ENCODE measurements around the gene APOO. TPM values are rescaled to one million over a fixed set of nuclear protein-coding genes. Genes with fewer than 3 reads are reported as not detected.

APOO gene
- total and polyA plus RNA-seq, 9 donors = 6.0 to 39.5 (median 13.3) TPM

- H3K4me3 ChIP-seq = no peak overlapping the region
- whole genome bisulfite sequencing, 3 donors = 81 to 82% (median 81%) methylated on average over 5 of the region's 5 CpGs
- no peaks in the 10 kb centered on the region for H3K9me3 ChIP-seq
- no peaks in the 10 kb centered on the region for H3K36me3 ChIP-seq
- intact Hi-C loops (cut with DNase I) = no loop called here
- DNase-seq = no peak
- H3K27me3 ChIP-seq = no peaks in the 10 kb centered on the region
- TF ChIP-seq CTCF (IDR thresholded peaks at IDR 0.05) = no peak
- TF ChIP-seq POLR2A (IDR thresholded peaks at IDR 0.05) = no peak
- TF ChIP-seq EP300 (IDR thresholded peaks at IDR 0.05) = no peak
- no peaks in the 10 kb centered on the region for H3K4me1 ChIP-seq (ENCODE audit: insufficient read depth)
- no peak overlapping the region for H3K27ac ChIP-seq
Measured at GRCh38 chrX:23802431-23802830, 105.3 kb downstream of the APOO start.

- TF ChIP-seq EP300 (IDR thresholded peaks at IDR 0.05) (no peak), CTCF (IDR thresholded peaks at IDR 0.05) (no peak), POLR2A (IDR thresholded peaks at IDR 0.05) (no peak)
- no peak overlapping the region for H3K4me3 ChIP-seq
- no peak overlapping the region for H3K27ac ChIP-seq
- intact Hi-C loops (cut with DNase I) = no loop called here
- 68 to 72% (median 70%) methylated on average over 6 of the region's 6 CpGs for WGBS, 3 donors
- H3K9me3 ChIP-seq = no peaks in the 10 kb centered on the region
- H3K4me1 ChIP-seq (ENCODE audit: insufficient read depth) = no peaks in the 10 kb centered on the region
- DNase-seq = no peak
- no peaks in the 10 kb centered on the region for H3K36me3 ChIP-seq
- no peaks in the 10 kb centered on the region for H3K27me3 ChIP-seq
Measured at GRCh38 chrX:23799469-23800065, 108.2 kb downstream of the APOO start.

GRCh38 chrX:23797371-23798128 lies 110.2 kb downstream of the APOO start:
- 79 to 81% (median 81%) methylated on average over 12 of the region's 12 CpGs for WGBS, 3 donors
- Histone ChIP-seq H3K27me3 (no peaks in the 10 kb centered on the region), H3K4me3 (no peak overlapping the region), H3K4me1 (ENCODE audit: insufficient read depth) (no peaks in the 10 kb centered on the region), H3K36me3 (no peaks in the 10 kb centered on the region), H3K27ac (no peak overlapping the region), H3K9me3 (no peaks in the 10 kb centered on the region)
- no peak for DNase-seq
- no peak for TF ChIP-seq EP300 (IDR thresholded peaks at IDR 0.05)
- TF ChIP-seq CTCF (IDR thresholded peaks at IDR 0.05) = no peak
- TF ChIP-seq POLR2A (IDR thresholded peaks at IDR 0.05) = no peak
- intact Hi-C loops (cut with DNase I) = no loop called here

GRCh38 chrX:23795221-23795620 lies 112.5 kb downstream of the APOO start:
- no peaks in the 10 kb centered on the region for H3K36me3 ChIP-seq
- no peaks in the 10 kb centered on the region for H3K4me1 ChIP-seq (ENCODE audit: insufficient read depth)
- no peak overlapping the region for H3K27ac ChIP-seq
- 78 to 86% (median 81%) methylated on average over 8 of the region's 8 CpGs for WGBS, 3 donors
- H3K4me3 ChIP-seq = no peak overlapping the region
- no peak for DNase-seq
- TF ChIP-seq CTCF (IDR thresholded peaks at IDR 0.05) (no peak), EP300 (IDR thresholded peaks at IDR 0.05) (no peak), POLR2A (IDR thresholded peaks at IDR 0.05) (no peak)
- intact Hi-C loops (cut with DNase I) = no loop called here
- no peaks in the 10 kb centered on the region for H3K9me3 ChIP-seq
- no peaks in the 10 kb centered on the region for H3K27me3 ChIP-seq
